GM10266 (cell line): ENCODE data around the gene HOXA13.

Experiments
- DNase-seq: peaks from one replicate; pipeline ENCODE4 v3.0.0; 2012; ENCODE audit errors: extremely low spot score
- TF ChIP-seq, protein P1 (sequence below): IDR thresholded peaks from 2 replicates; pipeline ENCODE4 v1.5.1; 2012; ENCODE audit warnings: mild to moderate bottlenecking, low read depth; ENCODE audit not compliant: control insufficient read depth, insufficient read depth; ENCODE audit errors: missing control alignments

HOXA13 gene

DNA sequence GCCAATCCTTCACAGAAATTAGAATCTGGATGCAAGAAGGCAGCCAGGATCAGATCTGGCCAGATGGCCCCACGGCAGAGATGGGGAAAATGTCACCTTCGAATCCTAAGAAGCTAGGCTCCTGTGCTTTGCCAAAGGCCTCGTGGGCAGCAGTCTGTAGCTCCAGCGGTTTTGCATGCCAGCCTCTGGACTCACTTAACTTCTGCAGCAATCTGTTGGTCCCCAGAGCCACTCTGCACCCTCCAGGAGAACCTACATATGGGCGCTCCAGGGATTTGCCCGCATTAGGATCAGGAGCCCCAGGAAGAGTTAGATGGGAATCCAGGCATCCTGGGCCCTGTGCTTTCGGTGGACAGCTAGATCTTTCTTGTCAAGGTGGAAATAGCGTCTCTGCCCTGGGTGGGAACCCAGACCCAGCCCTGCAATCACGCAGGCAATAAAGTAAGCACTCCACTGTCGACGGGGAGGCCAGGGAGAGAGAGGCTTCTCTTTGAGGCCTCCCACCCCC, 10.1 kb upstream of the HOXA13 start:
- no peak for DNase-seq
- TF ChIP-seq, protein P1, sequence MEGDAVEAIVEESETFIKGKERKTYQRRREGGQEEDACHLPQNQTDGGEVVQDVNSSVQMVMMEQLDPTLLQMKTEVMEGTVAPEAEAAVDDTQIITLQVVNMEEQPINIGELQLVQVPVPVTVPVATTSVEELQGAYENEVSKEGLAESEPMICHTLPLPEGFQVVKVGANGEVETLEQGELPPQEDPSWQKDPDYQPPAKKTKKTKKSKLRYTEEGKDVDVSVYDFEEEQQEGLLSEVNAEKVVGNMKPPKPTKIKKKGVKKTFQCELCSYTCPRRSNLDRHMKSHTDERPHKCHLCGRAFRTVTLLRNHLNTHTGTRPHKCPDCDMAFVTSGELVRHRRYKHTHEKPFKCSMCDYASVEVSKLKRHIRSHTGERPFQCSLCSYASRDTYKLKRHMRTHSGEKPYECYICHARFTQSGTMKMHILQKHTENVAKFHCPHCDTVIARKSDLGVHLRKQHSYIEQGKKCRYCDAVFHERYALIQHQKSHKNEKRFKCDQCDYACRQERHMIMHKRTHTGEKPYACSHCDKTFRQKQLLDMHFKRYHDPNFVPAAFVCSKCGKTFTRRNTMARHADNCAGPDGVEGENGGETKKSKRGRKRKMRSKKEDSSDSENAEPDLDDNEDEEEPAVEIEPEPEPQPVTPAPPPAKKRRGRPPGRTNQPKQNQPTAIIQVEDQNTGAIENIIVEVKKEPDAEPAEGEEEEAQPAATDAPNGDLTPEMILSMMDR: no peak

DNA sequence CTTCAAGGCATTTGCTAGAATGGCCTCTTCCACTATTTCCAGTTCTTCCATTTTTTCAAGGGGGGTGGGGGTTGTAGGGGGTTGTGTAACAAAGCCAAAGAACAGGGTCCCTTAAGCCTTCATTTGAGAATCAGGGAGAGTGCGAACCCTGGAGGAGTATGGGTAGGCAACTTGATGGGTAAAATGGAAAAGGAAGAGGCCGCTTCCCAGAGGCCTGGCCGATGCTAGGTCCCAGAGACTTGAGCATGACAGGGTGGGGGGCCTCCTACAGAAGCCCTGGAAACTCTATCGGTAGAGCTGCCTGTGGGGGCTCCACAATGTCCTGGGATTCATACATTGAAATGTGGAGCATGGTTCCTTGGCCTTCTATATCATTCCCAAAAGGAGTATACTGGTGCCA, 9.1 kb upstream of the HOXA13 start:
- no peak for DNase-seq
- TF ChIP-seq, protein P1: no peak

DNA sequence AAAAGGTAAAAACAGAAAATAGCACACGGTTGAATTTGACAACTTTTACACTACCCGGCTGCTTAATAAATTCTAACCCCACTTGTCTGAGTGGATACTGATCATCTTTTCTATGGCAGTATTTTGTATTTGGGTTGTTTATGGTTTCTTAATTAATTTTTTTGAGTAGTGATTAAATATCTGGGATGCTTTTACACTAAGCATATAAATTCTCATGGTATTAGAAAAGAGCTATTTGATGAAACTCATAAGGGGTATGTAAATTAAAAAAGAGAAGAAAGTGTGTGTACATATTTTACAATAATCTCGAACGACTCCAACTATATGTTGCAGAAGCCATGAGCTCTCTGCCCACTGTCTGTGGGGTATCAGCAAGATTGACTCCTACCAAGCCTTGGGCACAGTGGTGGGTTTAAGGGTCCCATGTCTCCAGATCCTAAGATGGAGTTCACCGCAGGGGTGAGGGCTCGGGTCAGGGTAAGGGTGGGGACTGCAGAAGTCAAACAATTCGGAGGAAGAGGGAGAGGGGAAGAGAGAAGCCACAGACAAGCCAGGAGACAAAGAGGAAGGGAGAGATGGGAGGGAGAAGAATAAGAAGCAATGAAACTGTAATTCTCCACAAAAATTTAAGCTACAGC, 7.6 kb upstream of the HOXA13 start:
- TF ChIP-seq, protein P1: no peak
- DNase-seq: no peak

DNA sequence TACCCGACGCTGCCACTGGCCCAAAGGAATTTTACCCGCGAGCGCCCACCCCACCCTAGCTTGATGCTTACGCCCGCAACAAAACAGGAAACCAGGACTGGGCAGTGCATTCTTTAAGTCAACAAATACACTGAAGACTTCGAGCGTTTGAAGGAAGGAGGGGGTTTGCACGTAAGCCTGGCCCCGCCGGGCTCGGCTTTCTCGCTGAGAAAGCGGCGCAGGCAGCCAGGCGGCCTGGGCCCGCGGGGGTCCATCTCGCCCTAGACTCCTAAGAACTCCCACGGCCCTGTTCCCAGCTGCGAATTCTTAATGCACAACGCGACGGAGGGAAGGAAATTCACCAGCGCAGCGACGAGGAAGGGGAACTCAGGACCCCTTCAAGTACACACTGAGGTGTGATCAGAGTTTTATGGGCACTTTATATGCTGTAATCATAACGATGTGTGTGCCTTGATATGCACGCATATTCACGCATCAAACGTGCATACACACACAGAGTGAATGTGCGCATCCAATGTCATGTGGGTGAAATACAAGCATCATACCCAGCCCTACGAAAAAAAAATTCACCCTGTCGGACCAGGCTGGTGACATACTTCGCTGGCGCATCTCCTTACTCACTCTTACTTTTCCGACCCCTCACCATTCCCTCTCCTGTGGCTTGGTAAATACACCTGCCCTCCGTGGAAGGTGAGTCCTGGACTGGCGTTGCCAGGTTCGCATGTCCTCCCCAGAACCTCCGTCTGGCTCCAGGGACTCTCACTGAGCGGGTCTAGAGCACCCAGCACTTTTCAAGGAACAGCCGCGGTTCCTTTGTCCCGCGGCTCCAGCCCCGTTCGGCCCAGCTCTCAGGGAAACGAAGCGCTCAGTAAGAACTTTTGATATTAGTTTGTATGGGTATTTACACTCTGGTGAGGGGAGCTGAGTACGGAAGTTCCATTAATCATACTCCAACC, 5.7 kb upstream of the HOXA13 start:
- TF ChIP-seq, protein P1: no peak
- no peak for DNase-seq

DNA sequence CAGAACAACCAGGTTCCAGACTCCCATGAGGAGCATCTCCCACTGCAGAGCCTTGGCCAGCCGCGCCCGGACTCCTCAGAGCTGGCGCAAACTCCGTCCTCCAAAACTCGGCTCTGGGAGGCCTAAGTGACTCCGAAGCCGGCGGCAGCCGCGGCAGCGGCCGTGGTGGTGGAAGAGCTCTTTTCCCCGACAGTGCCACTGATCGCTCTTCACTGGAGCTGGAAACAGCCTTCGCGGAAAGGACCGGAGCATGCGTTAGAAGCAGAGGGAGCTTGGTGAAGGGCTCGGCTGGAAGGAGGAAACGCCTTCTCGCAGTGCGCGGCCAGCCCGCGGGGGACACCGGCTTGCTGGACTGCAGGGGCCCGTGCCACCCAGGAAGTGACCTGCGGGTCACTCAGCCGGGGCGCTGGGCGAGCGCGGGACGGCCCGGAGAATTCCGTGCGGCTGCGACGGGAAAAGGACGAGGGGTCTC, 5.0 kb upstream of the HOXA13 start:
- no peak for DNase-seq
- TF ChIP-seq, protein P1: no peak

DNA sequence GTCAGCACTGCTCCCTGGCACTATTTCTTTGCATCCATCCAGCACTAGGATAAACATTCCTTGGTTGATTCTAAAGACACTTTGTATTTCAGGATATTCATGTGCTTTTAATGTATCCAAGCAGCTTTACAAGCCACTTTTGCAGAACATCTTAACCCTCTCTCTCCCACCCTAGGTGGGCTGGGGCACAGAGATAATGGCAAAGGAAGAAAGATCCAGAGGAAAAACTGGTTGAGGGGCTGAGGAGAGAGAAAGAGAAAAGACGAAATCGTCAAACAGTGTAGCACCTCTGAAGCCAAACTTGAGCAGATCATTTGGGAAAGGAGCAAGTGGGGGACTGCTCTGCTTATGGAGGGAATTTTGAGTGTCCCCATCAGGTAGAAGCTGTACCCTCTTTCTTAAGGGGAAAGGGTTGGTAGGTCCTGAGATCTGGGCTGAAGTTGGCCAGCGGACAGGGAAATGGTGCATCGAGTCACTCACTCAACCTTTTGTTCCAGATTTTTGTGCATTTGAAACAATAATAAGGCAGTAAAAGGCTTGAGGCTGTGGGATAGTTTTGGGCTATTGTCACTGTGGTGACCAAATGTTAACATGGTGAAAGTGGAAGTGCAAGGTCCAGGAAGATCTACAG, 4.2 kb upstream of the HOXA13 start:
- TF ChIP-seq, protein P1: no peak
- no peak for DNase-seq
